BLaER1 treated with 17β-estradiol and CSF1 and Interleukin-3, amounts not matched to agents 10 nM and 100 nM (cell line): ENCODE results near the gene RGS7.

Source experiments
- H3K27ac ChIP-seq, 11 experiments: shearing (Covaris generic); formaldehyde crosslinking; 2 replicates each; pipeline ENCODE4 v1.8.1; 2022
- H3K27me3 ChIP-seq, 11 experiments: shearing (Covaris generic); formaldehyde crosslinking; 2 replicates each; pipeline ENCODE4 v1.8.1; 2022
- H3K36me3 ChIP-seq, 11 experiments: shearing (Covaris generic); formaldehyde crosslinking; 2 replicates each; pipeline ENCODE4 v1.8.1; 2022
- H3K4me1 ChIP-seq, 10 experiments: shearing (Covaris generic); formaldehyde crosslinking; 2 replicates each; pipeline ENCODE4 v1.8.1; 2022
- H3K4me2 ChIP-seq, 11 experiments: shearing (Covaris generic); formaldehyde crosslinking; 2 replicates each; pipeline ENCODE4 v1.8.1; 2022
- H3K4me3 ChIP-seq, 10 experiments: shearing (Covaris generic); formaldehyde crosslinking; 2 replicates each; pipeline ENCODE4 v1.8.1; 2022
- H3K9ac ChIP-seq, 11 experiments: shearing (Covaris generic); formaldehyde crosslinking; 2 replicates each; pipeline ENCODE4 v1.8.1; 2022
- H3K9me3 ChIP-seq, 11 experiments: shearing (Covaris generic); formaldehyde crosslinking; replicated peaks in 1 of 11; 2 replicates each; pipeline ENCODE4 v1.8.1; 2022
- H4K20me1 ChIP-seq, 11 experiments: shearing (Covaris generic); formaldehyde crosslinking; 2 replicates each; pipeline ENCODE4 v1.8.1; 2022
- Cebpa-rat ChIP-seq, 11 experiments: shearing (Covaris generic); IDR thresholded peaks; 2 replicates each; pipeline ENCODE4 v1.8.1; 2022

RGS7 gene

GRCh38 chr1:241129207-241129960 lies 227.6 kb downstream of the RGS7 start:
- no peaks in the 10 kb centered on the region for H3K27me3 ChIP-seq
- H3K4me3 ChIP-seq, result no peak overlapping the region
- peaks cover 0 to 8% (median 0%) of the 10 kb centered on the region in 10 experiments; a peak in 2 of 20 replicates for H3K4me1 ChIP-seq
- H3K9me3 ChIP-seq, result no peaks in the 10 kb centered on the region
- no peaks in the 10 kb centered on the region for H3K36me3 ChIP-seq
- H4K20me1 ChIP-seq, result no peaks in the 10 kb centered on the region
- no peak overlapping the region for H3K4me2 ChIP-seq
- TF ChIP-seq Cebpa-rat (IDR thresholded peaks at IDR 0.05), result no peak
- H3K27ac ChIP-seq, result no peak overlapping the region
- H3K9ac ChIP-seq, result no peak overlapping the region

DNA sequence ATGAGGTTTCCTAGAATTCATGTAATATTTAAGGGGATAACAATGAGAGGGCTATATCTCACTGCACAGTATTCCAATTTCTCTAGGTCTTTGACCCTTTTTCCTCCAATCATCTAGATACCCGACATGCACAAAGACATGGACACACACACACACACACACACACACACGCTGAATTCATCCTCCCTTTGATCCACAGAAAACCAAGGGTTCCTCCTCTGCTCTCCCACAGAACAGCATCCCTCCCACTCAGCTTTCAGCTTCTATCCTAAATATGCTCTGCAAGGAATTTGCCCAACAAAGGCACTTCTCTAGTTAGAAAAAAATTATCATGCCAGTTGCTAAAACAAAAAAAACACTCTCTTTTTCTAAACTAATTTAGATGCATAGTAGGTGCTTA lies 231.7 kb downstream of the RGS7 start:
- H3K27ac ChIP-seq, result no peak overlapping the region
- no peak overlapping the region for H3K4me3 ChIP-seq
- no peaks in the 10 kb centered on the region for H3K9me3 ChIP-seq
- no peaks in the 10 kb centered on the region for H3K36me3 ChIP-seq
- H4K20me1 ChIP-seq, result no peaks in the 10 kb centered on the region
- H3K27me3 ChIP-seq, result no peaks in the 10 kb centered on the region
- no peak for TF ChIP-seq Cebpa-rat (IDR thresholded peaks at IDR 0.05)
- H3K4me1 ChIP-seq, result peaks cover 0 to 8% (median 0%) of the 10 kb centered on the region in 10 experiments; a peak in 2 of 20 replicates
- H3K9ac ChIP-seq, result no peak overlapping the region
- H3K4me2 ChIP-seq, result peak overlapping the region in 1 of 11 experiments; percentile 2; a peak in 1 of 22 replicates

- H3K27me3 ChIP-seq, result no peaks in the 10 kb centered on the region
- H3K4me1 ChIP-seq, result peaks cover 0 to 24% (median 2%) of the 10 kb centered on the region in 10 experiments; a peak in 4 of 20 replicates
- H4K20me1 ChIP-seq, result no peaks in the 10 kb centered on the region
- H3K36me3 ChIP-seq, result no peaks in the 10 kb centered on the region
- no peak overlapping the region for H3K4me3 ChIP-seq
- no peak overlapping the region for H3K4me2 ChIP-seq
- peaks cover 0 to 20% (median 3%) of the 10 kb centered on the region in 11 experiments; a peak in 9 of 22 replicates for H3K9me3 ChIP-seq
- H3K9ac ChIP-seq, result no peak overlapping the region
- no peak for TF ChIP-seq Cebpa-rat (IDR thresholded peaks at IDR 0.05)
- H3K27ac ChIP-seq, result no peak overlapping the region
Measured at GRCh38 chr1:241118049-241118448, 239.0 kb downstream of the RGS7 start.

DNA sequence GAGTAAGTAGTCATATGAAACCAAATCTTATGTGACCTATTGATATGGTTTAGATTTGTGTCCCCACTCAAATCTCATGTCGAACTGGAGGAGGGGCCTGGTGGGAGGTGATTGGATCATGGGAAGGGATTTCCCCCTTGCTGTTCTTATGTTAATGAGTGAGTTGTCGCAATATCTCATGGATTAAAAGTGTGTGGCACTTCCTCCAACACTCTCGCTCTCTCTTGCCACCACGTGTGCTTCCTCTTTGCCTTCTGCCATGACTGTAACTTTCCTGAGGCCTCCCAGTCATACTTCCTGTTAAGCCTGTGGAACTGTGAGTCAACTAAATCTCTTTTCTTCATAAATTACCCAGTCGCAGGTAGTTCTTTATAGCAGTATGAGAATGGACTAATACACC lies 241.2 kb downstream of the RGS7 start:
- Histone ChIP-seq H3K4me3 (no peak overlapping the region), H3K36me3 (no peaks in the 10 kb centered on the region), H3K27ac (peak overlapping the region in 7 of 11 experiments; percentile 15 to 57 (median 53); a peak in 11 of 22 replicates), H3K9ac (no peak overlapping the region), H3K4me2 (no peak overlapping the region), H4K20me1 (no peaks in the 10 kb centered on the region), H3K27me3 (no peaks in the 10 kb centered on the region), H3K9me3 (peaks cover 0 to 20% (median 3%) of the 10 kb centered on the region in 11 experiments; a peak in 9 of 22 replicates), H3K4me1 (peaks cover 0 to 24% (median 2%) of the 10 kb centered on the region in 10 experiments; a peak in 4 of 20 replicates)
- TF ChIP-seq Cebpa-rat (IDR thresholded peaks at IDR 0.05), result peak in 7 of 11 experiments; percentile 14 to 51 (median 37); a peak in 6 of 22 replicates

DNA sequence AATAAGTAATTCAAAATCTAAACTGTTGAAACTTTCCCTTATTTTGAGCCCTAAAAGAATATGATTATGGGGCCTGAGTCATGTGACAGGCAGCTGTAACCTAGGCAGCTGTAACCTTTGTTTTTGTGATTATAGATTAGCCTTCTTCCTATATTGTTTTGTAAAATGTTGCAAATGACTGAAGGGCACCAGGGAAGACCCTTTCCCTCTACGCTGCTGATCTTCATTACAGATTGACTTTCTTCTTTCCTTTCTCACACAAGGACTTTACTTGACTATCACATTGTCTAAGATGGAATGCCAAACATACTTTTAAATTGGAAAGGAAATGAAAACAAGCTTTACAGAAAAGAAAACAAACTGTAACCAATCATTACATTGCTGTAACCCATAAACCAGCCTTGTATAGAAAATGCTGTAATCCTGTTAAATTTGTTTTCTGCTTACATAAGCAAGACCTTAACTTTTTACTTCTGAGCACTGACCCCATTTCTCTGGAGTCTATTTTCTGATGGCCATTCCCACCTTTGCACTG lies 242.2 kb downstream of the RGS7 start:
- Histone ChIP-seq H3K4me2 (no peak overlapping the region), H3K27ac (peak overlapping the region in 1 of 11 experiments; percentile 40; a peak in 1 of 22 replicates)
- TF ChIP-seq Cebpa-rat (IDR thresholded peaks at IDR 0.05), result no peak

DNA sequence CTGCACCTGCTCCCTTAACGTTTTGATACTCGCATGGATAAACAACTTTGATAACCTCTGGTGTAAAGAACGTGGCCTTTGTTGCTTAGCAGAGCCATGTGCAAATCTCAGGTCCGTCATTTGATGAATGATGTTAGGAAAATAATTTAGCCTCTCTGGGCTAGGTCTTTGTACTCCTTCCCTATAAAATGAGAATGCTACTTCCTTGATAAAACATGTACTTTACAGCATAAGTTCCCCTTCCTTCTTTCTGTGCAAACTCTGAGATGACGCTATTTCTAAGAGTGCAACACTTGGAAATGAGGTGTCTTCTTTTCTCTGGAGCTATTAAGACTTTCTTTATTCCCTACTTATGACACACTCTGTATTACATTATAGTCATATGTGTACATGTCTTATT lies 243.4 kb downstream of the RGS7 start:
- H3K27ac ChIP-seq, result no peak overlapping the region
- H3K4me2 ChIP-seq, result peak overlapping the region in 2 of 11 experiments; percentile 35 to 44; a peak in 4 of 22 replicates
- H3K36me3 ChIP-seq, result no peaks in the 10 kb centered on the region

More for the DNA sequence above, 242.2 kb downstream of the RGS7 start:
- Histone ChIP-seq H4K20me1 (no peaks in the 10 kb centered on the region), H3K9me3 (peaks cover 0 to 20% (median 3%) of the 10 kb centered on the region in 11 experiments; a peak in 9 of 22 replicates), H3K9ac (no peak overlapping the region), H3K27me3 (no peaks in the 10 kb centered on the region), H3K4me3 (no peak overlapping the region), H3K4me1 (peaks cover 0 to 24% (median 2%) of the 10 kb centered on the region in 10 experiments; a peak in 4 of 20 replicates), H3K36me3 (no peaks in the 10 kb centered on the region)

DNA sequence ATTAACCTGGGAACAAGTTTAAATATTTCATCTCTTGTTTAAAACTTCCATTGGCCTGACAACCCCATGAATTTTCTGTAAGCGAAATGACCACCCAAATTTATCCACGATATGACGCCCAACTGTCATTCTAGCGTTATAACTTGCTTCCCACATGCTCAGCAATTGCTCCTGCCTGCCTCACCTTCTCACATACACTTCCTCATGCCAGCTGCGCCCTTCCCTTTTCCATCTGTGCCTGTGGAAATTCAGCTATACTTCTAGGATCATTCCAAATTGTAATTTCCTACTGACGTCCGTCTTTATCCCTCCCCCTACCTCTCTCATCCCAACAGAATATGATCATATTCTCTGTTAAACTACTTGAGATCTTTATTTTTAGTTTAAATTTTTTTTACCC lies 248.0 kb downstream of the RGS7 start:
- peaks cover 0 to 10% (median 0%) of the 10 kb centered on the region in 10 experiments; a peak in 3 of 20 replicates for H3K4me1 ChIP-seq
- no peaks in the 10 kb centered on the region for H3K9me3 ChIP-seq
- no peak overlapping the region for H3K4me2 ChIP-seq
- no peaks in the 10 kb centered on the region for H4K20me1 ChIP-seq
- H3K27me3 ChIP-seq, result no peaks in the 10 kb centered on the region
- no peak for TF ChIP-seq Cebpa-rat (IDR thresholded peaks at IDR 0.05)
- H3K9ac ChIP-seq, result no peak overlapping the region
- no peaks in the 10 kb centered on the region for H3K36me3 ChIP-seq
- no peak overlapping the region for H3K4me3 ChIP-seq
- no peak overlapping the region for H3K27ac ChIP-seq

More for the DNA sequence above, 243.4 kb downstream of the RGS7 start:
- Histone ChIP-seq H3K27me3 (no peaks in the 10 kb centered on the region), H3K4me3 (no peak overlapping the region), H3K9me3 (peaks cover 0 to 20% (median 3%) of the 10 kb centered on the region in 11 experiments; a peak in 9 of 22 replicates), H4K20me1 (no peaks in the 10 kb centered on the region), H3K4me1 (peaks cover 0 to 24% (median 2%) of the 10 kb centered on the region in 10 experiments; a peak in 4 of 20 replicates), H3K9ac (no peak overlapping the region)
- TF ChIP-seq Cebpa-rat (IDR thresholded peaks at IDR 0.05), result no peak

DNA sequence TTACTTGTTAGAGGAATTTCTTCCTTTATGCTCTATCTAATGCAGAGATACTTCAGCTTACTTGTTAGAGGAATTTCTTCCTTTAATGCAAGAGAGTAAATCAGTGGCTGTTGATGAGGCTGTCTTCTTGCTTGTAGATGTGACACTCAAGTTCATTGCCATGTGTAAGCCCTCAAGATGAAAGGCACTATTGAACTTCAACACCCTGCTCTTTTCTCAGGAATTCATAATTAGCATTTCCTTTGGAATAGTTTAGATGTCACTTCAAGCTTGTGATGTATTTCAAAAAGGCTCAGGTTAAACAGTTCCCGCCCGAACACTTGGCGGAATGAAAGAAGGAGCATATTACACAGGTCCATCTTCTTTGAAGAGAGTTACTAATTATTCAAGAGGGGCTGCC lies 251.9 kb downstream of the RGS7 start:
- Histone ChIP-seq H3K27ac (no peak overlapping the region), H3K4me2 (no peak overlapping the region), H3K9ac (no peak overlapping the region), H3K4me3 (no peak overlapping the region), H3K36me3 (no peaks in the 10 kb centered on the region), H3K27me3 (no peaks in the 10 kb centered on the region), H4K20me1 (no peaks in the 10 kb centered on the region), H3K9me3 (no peaks in the 10 kb centered on the region), H3K4me1 (no peaks in the 10 kb centered on the region)
- TF ChIP-seq Cebpa-rat (IDR thresholded peaks at IDR 0.05), result no peak

- no peak for TF ChIP-seq Cebpa-rat (IDR thresholded peaks at IDR 0.05)
- H3K27me3 ChIP-seq, result no peaks in the 10 kb centered on the region
- H3K9me3 ChIP-seq, result no peaks in the 10 kb centered on the region
- H3K4me3 ChIP-seq, result no peak overlapping the region
- no peak overlapping the region for H3K4me2 ChIP-seq
- H3K36me3 ChIP-seq, result no peaks in the 10 kb centered on the region
- no peaks in the 10 kb centered on the region for H3K4me1 ChIP-seq
- no peaks in the 10 kb centered on the region for H4K20me1 ChIP-seq
- H3K27ac ChIP-seq, result no peak overlapping the region
- no peak overlapping the region for H3K9ac ChIP-seq
Measured at GRCh38 chr1:241102664-241103063, 254.3 kb downstream of the RGS7 start.
